Transverse colon (tissue), 4 donors: ENCODE data around the gene IGF2BP1. TPM values are rescaled to one million over a fixed set of nuclear protein-coding genes. Genes with fewer than 3 reads are reported as not detected.

Experiments
- DNase-seq: peaks from one replicate; pipeline ENCODE4 v3.0.0-alpha.2; 2019
- H3K27ac ChIP-seq, 4 donors: fragments of 200-600 bp; sonication (generic); 2 replicates each; pipeline ENCODE4 v1.5.1; 2016 to 2018; ENCODE audit warnings: inconsistent platforms in 4 of 4
- H3K27me3 ChIP-seq: fragments of 200-600 bp; sonication (generic); 2 replicates; pipeline ENCODE4 v1.5.1; 2017; ENCODE audit warnings: inconsistent platforms
- H3K36me3 ChIP-seq, 4 donors: fragments of 200-600 bp; sonication (generic); 2 replicates each; pipeline ENCODE4 v1.5.1; 2017 to 2019; ENCODE audit warnings: inconsistent platforms in 4 of 4
- H3K4me1 ChIP-seq, 4 donors: fragments of 200-600 bp; sonication (generic); 2 replicates each; pipeline ENCODE4 v1.5.1; 2017 to 2020; ENCODE audit warnings: inconsistent platforms in 4 of 4
- H3K4me3 ChIP-seq, 4 donors: fragments of 200-600 bp; sonication (generic); 1 replicate in 1 of 4; 2 replicates in 3 of 4; pipeline versions ENCODE4 v1.5.1 to v1.6.1; 2017 to 2019; ENCODE audit warnings: inconsistent platforms in 4 of 4
- H3K9me3 ChIP-seq, 2 donors: fragments of 200-600 bp; sonication (generic); 2 replicates each; pipeline ENCODE4 v1.5.1; 2017 to 2019; ENCODE audit warnings: inconsistent platforms in 2 of 2
- EP300 ChIP-seq: sonication (generic); formaldehyde crosslinking; IDR thresholded peaks from one replicate; pipeline ENCODE4 v1.6.1; 2017; ENCODE audit warnings: antibody characterized with exemption, low read depth
- POLR2A ChIP-seq: fragments of 450-650 bp; IDR thresholded peaks from one replicate; pipeline ENCODE4 v1.6.1; 2016; ENCODE audit warnings: antibody characterized with exemption, mild to moderate bottlenecking, moderate library complexity
- POLR2AphosphoS5 ChIP-seq, 3 donors: sonication (generic); formaldehyde crosslinking; IDR thresholded peaks; one replicate each; pipeline ENCODE4 v1.6.1; 2016; ENCODE audit warnings: antibody characterized with exemption in 3 of 3
- WGBS, 2 donors: methylation state at CpG; one replicate each; pipeline ENCODE4 v1.1.5; 2018; ENCODE audit warnings: low coverage in 1 of 2; 5-methylcytosine and 5-hydroxymethylcytosine counted together
- in situ Hi-C, 4 donors: fragments of 200-750 bp; cut with MboI; loops; one replicate each; pipeline versions ENCODE4 v1.15.0 to v1.15.1; 2017; ENCODE audit warnings: low sequenced_read_pairs in 3 of 4, low pct_ligation_motif_present in 1 of 4, low pct_unique_long_range_greater_than_20kb in 1 of 4
- intact Hi-C: fragments of 100-400 bp; cut with DNase I; formaldehyde crosslinking; loops from one replicate; pipeline ENCODE4 v1.15.1; 2023; ENCODE audit warnings: low total_unique reads
- total RNA-seq, 4 donors: library from RNA; depleted of rRNA; stranded (reverse); fragments of >200 nt; gene quantifications; one replicate each; pipeline ENCODE4 v1.1.0, GENCODE V29; 2016
- TF ChIP-seq, protein P1 (sequence below), 5 experiments: fragments of 200-600 bp in 3 of 5; fragments of 450-650 bp in 2 of 5; sonication (generic) in 3 of 5; IDR thresholded peaks; 1 replicate in 2 of 5; 2 replicates in 3 of 5; pipeline ENCODE4 v1.5.1; 2016 to 2017; ENCODE audit warnings: antibody characterized with exemption in 5 of 5, inconsistent platforms in 3 of 5, mild to moderate bottlenecking in 2 of 5, moderate library complexity in 1 of 5

IGF2BP1 gene
- total RNA-seq, 4 donors from 2014 or later, result under 0.01 TPM; not detected in 3

DNA sequence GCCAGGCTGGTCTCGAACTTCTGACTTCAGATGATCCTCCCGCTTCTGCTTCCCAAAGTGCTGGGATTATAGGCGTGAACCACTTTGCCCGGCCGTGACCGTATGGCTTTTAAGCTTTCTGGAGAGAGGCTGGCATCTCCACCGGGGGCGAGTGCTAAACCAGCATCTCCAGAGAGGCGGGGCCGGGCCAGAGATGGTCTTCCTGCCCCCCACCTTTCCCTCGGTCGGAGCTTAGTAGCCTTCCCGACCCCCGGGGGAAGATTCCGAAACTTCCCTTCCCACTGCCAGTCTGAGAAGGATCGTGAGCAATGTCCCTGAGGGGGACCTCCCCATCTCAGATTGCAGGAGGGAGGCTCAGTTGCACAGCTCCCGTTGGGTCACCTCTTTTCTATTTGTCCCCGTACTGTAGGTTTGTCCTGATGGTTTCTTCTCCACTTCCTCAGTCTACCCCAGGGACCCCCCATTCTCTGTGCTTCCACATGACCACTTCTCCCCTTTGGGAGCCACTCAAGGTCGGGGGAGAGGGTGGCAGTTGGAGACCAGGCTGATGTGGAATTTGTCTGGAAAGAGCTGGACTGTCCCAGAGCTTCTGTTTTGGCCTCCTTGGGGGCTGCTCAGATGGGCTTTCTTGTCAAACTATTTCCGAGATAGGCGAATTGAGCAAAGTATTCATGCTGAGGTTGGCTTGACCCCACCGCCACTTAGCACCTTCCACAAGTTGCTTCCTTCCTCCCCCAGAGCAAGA is 18.2 kb downstream of the IGF2BP1 start:
- TF ChIP-seq POLR2A (no peak), POLR2AphosphoS5 (IDR thresholded peaks at IDR 0.05) (no peak), EP300 (no peak)
- TF ChIP-seq, protein P1, sequence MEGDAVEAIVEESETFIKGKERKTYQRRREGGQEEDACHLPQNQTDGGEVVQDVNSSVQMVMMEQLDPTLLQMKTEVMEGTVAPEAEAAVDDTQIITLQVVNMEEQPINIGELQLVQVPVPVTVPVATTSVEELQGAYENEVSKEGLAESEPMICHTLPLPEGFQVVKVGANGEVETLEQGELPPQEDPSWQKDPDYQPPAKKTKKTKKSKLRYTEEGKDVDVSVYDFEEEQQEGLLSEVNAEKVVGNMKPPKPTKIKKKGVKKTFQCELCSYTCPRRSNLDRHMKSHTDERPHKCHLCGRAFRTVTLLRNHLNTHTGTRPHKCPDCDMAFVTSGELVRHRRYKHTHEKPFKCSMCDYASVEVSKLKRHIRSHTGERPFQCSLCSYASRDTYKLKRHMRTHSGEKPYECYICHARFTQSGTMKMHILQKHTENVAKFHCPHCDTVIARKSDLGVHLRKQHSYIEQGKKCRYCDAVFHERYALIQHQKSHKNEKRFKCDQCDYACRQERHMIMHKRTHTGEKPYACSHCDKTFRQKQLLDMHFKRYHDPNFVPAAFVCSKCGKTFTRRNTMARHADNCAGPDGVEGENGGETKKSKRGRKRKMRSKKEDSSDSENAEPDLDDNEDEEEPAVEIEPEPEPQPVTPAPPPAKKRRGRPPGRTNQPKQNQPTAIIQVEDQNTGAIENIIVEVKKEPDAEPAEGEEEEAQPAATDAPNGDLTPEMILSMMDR (IDR thresholded peaks at IDR 0.05), result no peak
- no peak overlapping the region for H3K4me3 ChIP-seq
- H3K9me3 ChIP-seq, result no peaks in the 10 kb centered on the region
- H3K36me3 ChIP-seq, result no peaks in the 10 kb centered on the region
- intact Hi-C loops (no loop called here), in situ Hi-C loops (no loop called here)
- H3K27ac ChIP-seq, result no peak overlapping the region
- peaks cover 8 to 25% (median 17%) of the 10 kb centered on the region in 4 donors for H3K4me1 ChIP-seq
- WGBS, 2 donors, result 70 to 77% methylated on average over 2 to 21 of the region's 22 CpGs
- peaks cover 88% of the 10 kb centered on the region for H3K27me3 ChIP-seq
- no peak for DNase-seq

DNA sequence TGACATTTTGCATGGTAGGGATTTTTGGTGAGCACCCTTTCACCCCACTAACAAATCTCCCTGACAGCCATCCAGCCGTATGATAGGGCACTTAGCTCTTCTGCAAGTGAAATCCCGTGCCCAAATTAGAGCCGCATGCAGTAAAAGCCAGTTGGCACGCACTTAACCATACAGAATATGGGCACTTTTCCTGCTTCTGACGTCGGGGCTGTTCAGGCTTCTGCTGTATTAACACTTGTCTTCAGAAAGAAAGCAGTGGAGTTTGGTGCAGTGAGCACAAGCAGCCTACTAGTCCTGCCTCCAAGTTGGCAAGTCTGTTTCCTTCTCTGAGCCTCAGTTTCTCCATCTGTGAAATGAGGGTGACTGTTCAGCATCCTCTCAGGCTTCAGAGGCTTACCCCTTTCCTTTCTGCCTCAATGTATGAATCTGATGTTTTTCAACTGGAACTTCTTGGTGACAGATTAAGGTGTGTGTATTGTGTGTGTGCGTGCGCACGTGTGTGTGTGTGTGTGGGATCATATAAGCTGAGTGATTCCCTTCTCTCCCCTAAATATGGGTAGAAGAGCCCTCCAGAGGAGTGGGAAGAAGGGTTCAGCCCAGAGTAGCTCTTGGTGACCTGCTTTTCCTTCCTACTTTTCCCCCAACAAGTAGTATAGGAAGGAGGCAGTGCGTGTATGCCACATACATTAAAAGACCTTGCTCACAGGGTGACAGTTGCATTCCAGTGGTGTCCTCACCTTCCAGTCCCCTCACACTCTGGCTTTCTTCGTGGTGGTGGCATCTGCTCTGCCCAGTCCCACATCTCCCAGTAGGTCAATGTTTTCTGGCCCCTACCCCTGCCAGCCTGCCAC is 19.0 kb downstream of the IGF2BP1 start:
- in situ Hi-C loops (no loop called here), intact Hi-C loops (no loop called here)
- Histone ChIP-seq H3K27ac (no peak overlapping the region), H3K27me3 (peaks cover 84% of the 10 kb centered on the region), H3K9me3 (no peaks in the 10 kb centered on the region), H3K4me3 (no peak overlapping the region), H3K4me1 (peaks cover 8 to 25% (median 17%) of the 10 kb centered on the region in 4 donors), H3K36me3 (no peaks in the 10 kb centered on the region)
- WGBS, 2 donors, result 20 to 36% methylated on average over 1 to 11 of the region's 11 CpGs
- no peak for DNase-seq
- TF ChIP-seq, protein P1 (IDR thresholded peaks at IDR 0.05), result no peak
- TF ChIP-seq EP300 (no peak), POLR2A (no peak), POLR2AphosphoS5 (IDR thresholded peaks at IDR 0.05) (no peak)

DNA sequence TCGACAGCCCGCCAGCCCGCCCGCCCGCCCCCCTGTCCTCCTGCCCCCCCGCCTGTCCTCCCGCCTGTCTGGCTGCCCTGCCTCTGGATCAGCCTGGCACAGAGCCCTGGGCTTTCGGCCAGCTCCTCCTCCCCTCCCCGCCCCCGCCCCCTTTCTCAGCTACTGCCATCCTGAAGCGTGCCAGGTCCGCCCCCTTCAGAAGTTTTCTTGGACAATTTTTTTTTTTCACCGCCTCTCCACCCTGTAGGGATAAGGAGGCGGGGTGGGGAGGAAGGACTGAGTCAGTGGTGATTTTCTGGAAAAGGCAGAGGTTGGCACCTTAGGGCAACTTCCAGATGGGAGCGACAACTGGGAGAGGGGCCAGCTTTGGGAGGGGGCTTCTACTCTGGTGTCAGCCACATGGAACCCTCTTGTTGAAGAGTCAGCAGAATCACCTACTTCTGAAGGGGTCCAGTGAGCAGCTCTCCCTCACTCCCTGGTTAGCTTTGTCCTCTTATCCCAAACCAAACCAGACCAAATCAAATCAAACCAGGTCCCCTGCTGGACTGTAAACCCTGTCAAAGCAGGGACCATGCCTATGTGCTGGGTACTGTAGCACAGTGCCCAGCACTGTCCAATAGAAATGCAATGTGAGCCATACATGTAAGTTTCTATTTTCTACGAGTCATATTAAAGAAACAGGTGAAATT is 19.7 kb downstream of the IGF2BP1 start:
- peaks cover 79% of the 10 kb centered on the region for H3K27me3 ChIP-seq
- H3K27ac ChIP-seq, result no peak overlapping the region
- no peak for TF ChIP-seq POLR2AphosphoS5 (IDR thresholded peaks at IDR 0.05)
- TF ChIP-seq POLR2A, result no peak
- TF ChIP-seq, protein P1 (IDR thresholded peaks at IDR 0.05), result no peak
- no peak for TF ChIP-seq EP300
- intact Hi-C loops (no loop called here), in situ Hi-C loops (no loop called here)
- DNase-seq, result peak; percentile 42
- H3K36me3 ChIP-seq, result no peaks in the 10 kb centered on the region
- no peak overlapping the region for H3K4me3 ChIP-seq
- no peaks in the 10 kb centered on the region for H3K9me3 ChIP-seq
- WGBS, 2 donors, result 27 to 41% methylated on average over 3 to 16 of the region's 16 CpGs
- peaks cover 8 to 25% (median 17%) of the 10 kb centered on the region in 4 donors for H3K4me1 ChIP-seq

DNA sequence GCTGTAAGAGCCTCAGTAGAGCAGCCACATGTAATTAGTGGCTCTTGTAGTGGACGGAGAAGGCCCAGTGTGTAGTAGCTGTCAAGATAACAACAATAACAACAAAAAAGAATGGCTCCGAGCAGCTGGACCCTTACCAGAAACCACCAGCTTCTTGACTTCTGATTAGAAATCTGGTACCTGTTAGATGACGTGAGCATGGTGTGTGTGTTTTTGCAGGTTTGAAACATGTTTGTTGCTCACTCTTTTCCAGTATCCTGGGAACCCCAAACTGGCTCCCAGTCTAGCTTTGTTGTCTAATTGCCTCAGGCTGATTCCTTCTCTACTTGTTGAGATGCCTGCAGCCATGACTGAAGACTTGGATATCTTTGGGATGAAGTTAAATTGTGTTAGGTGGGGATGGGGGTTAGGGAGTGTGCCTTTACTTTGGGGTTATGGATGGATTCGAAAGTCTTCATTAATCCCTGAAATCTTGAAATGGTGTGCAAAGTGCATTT is 21.0 kb downstream of the IGF2BP1 start:
- WGBS, 2 donors, result 86 to 100% methylated on average over 1 to 4 of the region's 4 CpGs
- H3K4me3 ChIP-seq, result no peak overlapping the region
- H3K4me1 ChIP-seq, result peaks cover 8 to 24% (median 14%) of the 10 kb centered on the region in 4 donors
- no peaks in the 10 kb centered on the region for H3K9me3 ChIP-seq
- in situ Hi-C loops (no loop called here), intact Hi-C loops (no loop called here)
- no peak for TF ChIP-seq POLR2AphosphoS5 (IDR thresholded peaks at IDR 0.05)
- no peak for TF ChIP-seq POLR2A
- no peak for TF ChIP-seq EP300
- TF ChIP-seq, protein P1 (IDR thresholded peaks at IDR 0.05), result no peak
- peaks cover 66% of the 10 kb centered on the region for H3K27me3 ChIP-seq
- no peak for DNase-seq
- H3K36me3 ChIP-seq, result no peaks in the 10 kb centered on the region
- H3K27ac ChIP-seq, result no peak overlapping the region
